Camera-type eye (tissue), 1 donor: ENCODE measurements around the gene SAMD11. TPM values are rescaled to one million over a fixed set of nuclear protein-coding genes. Genes with fewer than 3 reads are reported as not detected.

Experiments
- total RNA-seq: library from RNA; depleted of rRNA; stranded (reverse); fragments of >200 nt; gene quantifications from one replicate; pipeline ENCODE4 v1.2.3, GENCODE V29; 2014

SAMD11 gene, protein sequence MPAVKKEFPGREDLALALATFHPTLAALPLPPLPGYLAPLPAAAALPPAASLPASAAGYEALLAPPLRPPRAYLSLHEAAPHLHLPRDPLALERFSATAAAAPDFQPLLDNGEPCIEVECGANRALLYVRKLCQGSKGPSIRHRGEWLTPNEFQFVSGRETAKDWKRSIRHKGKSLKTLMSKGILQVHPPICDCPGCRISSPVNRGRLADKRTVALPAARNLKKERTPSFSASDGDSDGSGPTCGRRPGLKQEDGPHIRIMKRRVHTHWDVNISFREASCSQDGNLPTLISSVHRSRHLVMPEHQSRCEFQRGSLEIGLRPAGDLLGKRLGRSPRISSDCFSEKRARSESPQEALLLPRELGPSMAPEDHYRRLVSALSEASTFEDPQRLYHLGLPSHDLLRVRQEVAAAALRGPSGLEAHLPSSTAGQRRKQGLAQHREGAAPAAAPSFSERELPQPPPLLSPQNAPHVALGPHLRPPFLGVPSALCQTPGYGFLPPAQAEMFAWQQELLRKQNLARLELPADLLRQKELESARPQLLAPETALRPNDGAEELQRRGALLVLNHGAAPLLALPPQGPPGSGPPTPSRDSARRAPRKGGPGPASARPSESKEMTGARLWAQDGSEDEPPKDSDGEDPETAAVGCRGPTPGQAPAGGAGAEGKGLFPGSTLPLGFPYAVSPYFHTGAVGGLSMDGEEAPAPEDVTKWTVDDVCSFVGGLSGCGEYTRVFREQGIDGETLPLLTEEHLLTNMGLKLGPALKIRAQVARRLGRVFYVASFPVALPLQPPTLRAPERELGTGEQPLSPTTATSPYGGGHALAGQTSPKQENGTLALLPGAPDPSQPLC
- 102 TPM for total RNA-seq

GRCh38 chr1:923131-923990, at the start of gene SAMD11:
Gene SAMD11, plus strand, starts transcription at chr1:923923. Its CDS starts 509 bp downstream, at chr1:924432.

GRCh38 chr1:958823-959730, 35.4 kb downstream of the SAMD11 start, which contains the start of gene NOC2L:
Gene NOC2L, minus strand, starts transcription at chr1:959256. Its CDS starts 16 bp downstream, at chr1:959240.

GRCh38 chr1:960363-961131, 36.8 kb downstream of the SAMD11 start, which contains the start of gene KLHL17:
Gene KLHL17, plus strand, starts transcription at chr1:960584. Its CDS starts 110 bp downstream, at chr1:960694.

DNA sequence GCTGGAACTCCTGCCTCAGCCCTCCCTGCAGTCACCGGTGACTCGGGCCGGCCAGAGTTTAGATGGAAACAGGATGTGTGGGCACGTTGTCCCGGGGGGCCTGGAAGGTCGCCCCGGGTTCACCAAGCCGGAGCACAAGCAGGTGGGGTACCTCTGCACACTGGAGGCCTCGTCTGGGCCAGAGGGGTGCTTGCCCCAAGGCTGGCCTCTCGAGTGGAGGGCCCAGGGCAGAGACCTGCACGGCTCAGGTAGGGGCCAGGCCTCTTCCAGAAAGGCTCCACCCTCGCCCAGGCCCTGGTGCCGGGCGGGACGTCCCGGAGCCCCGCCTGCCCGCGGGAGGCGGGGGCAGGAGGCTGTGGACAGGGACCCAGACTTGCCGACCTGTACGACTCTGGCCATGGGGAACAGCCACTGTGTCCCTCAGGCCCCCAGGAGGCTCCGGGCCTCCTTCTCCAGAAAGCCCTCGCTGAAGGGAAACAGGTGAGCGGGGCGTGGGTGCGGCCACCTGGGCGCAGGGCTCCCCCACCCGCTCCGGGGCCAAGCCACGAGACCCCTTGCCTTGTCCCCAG, 42.5 kb downstream of the SAMD11 start, which contains the start of gene PLEKHN1:
Gene PLEKHN1 (plus strand): TSS at position 348 of the 569 bp plus-strand sequence. CDS start 50 bp downstream, at position 398.

GRCh38 chr1:981955-982558, 58.3 kb downstream of the SAMD11 start, which contains the start of gene PERM1:
Gene PERM1, minus strand, starts transcription at chr1:982093. Its CDS starts 1,064 bp downstream, at chr1:981029.

Other genes starting within 250 kb of the SAMD11 start
- not detected for gene OR4F16, start 237.3 kb upstream of the SAMD11 start, total RNA-seq
- gene NOC2L, start 35.3 kb downstream of the SAMD11 start, total RNA-seq = 52.2 TPM
- 12.9 TPM for gene KLHL17, start 36.7 kb downstream of the SAMD11 start, total RNA-seq
- gene PLEKHN1, start 42.6 kb downstream of the SAMD11 start, total RNA-seq = 0.88 TPM
- 1.3 TPM for gene PERM1, start 58.2 kb downstream of the SAMD11 start, total RNA-seq
- 43.5 TPM for gene HES4, start 76.2 kb downstream of the SAMD11 start, total RNA-seq
- gene ISG15, start 89.6 kb downstream of the SAMD11 start, total RNA-seq = 9.9 TPM
- 66.7 TPM for gene AGRN, start 96.2 kb downstream of the SAMD11 start, total RNA-seq
- gene RNF223, start 150.4 kb downstream of the SAMD11 start, total RNA-seq = not detected
- 16.2 TPM for gene C1orf159, start 192.2 kb downstream of the SAMD11 start, total RNA-seq
- gene TTLL10, start 250.0 kb downstream of the SAMD11 start, total RNA-seq = not detected